ENCODE results near the gene ORM2.

The ORM2 gene

GRCh38 chr9:114375386-114376175 lies 45.9 kb downstream of the ORM2 start:
- no peak for DNase-seq
- Histone ChIP-seq H2BK120ac (ENCODE audit: low read depth, low read length) (no peak overlapping the region), H3K23ac (ENCODE audit: low read length in 2 of 2) (no peak overlapping the region), H4K8ac (ENCODE audit: low read length) (no peak overlapping the region), H2BK15ac (ENCODE audit: low read depth, poor library complexity, severe bottlenecking) (no peak overlapping the region), H3K4me3 (ENCODE audit: insufficient read depth in 1 of 2, low read depth in 1 of 2, low read length in 2 of 2) (no peak overlapping the region), H3K4ac (ENCODE audit: low read depth in 1 of 2, low read length in 2 of 2) (no peak overlapping the region), H4K91ac (ENCODE audit: low read length) (no peak overlapping the region), H2BK12ac (ENCODE audit: low read length in 2 of 2) (no peak overlapping the region), H3K27me3 (ENCODE audit: control insufficient read depth in 1 of 2, insufficient read depth in 1 of 2, low read length in 2 of 2) (no peaks in the 10 kb centered on the region), H2AK5ac (ENCODE audit: low read length, severe bottlenecking) (no peak overlapping the region), H2AFZ (ENCODE audit: low read depth, low read length) (no peak overlapping the region), H3K79me1 (replicated peaks; ENCODE audit: low read length, poor library complexity, severe bottlenecking) (peaks cover 32% of the 10 kb centered on the region), H3K18ac (ENCODE audit: low read depth in 1 of 2, low read length in 2 of 2) (no peak overlapping the region), H3K4me2 (ENCODE audit: low read length, poor library complexity, severe bottlenecking) (no peak overlapping the region), H3K14ac (ENCODE audit: low read length in 2 of 2) (no peak overlapping the region), H3K9me3 (ENCODE audit: control insufficient read depth, low read length) (no peaks in the 10 kb centered on the region), H3K27ac (ENCODE audit: low read length, poor library complexity, severe bottlenecking) (no peak overlapping the region), H3K9ac (ENCODE audit: low read length) (no peak overlapping the region), H3K36me3 (ENCODE audit: control insufficient read depth in 1 of 2, insufficient read depth in 2 of 2, low read depth in 1 of 2, low read length in 2 of 2) (peaks cover 71 to 73% of the 10 kb centered on the region in 2 experiments), H2BK5ac (ENCODE audit: low read depth, low read length, poor library complexity, severe bottlenecking) (no peak overlapping the region), H3K4me1 (ENCODE audit: control insufficient read depth, insufficient read depth, low read depth, low read length) (peaks cover 18% of the 10 kb centered on the region)
- 95% methylated on average over 6 of the region's 9 CpGs for WGBS

DNA sequence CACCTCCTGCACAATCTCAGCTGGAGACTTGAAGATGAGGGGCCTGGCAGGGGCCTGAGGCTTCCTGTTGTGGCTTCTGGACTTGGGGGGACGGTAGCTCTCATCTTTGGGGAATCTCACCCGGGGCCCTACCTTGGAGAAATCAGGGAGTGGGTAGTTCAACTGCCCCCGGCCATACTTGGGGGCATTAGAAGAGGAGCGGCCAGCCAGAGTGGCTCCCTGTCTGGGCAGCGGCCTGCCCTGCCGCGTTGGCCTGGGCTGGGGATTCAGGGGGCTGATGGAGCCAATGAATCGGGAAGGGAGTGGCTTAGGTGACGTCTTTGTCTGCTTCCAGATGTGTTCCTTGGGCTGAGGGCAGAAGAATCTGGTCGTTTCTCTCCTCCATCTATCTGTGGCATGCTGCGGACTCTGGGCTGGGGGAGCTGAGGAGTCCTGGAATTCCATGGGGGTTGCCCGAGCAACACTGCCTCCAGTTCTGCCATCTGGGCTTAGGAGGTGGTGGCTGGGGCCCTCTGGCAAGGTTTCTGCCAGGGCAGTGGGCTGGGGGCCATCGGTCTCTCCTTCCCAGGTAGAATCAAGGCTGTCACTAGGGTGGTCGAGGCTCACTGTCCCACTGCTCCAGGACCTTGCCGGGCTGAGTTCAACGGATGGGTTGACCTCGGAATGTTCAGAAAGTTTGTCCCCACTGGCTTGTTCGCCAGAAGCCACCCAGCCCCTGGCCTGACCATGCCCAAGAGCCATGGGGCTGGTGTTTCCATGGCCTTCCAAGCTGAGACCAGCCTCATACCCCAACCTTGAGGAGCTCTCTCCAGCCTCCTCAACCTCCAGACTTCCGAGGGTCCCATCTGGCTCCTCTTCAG lies 47.1 kb downstream of the ORM2 start:
- Histone ChIP-seq H3K18ac (ENCODE audit: low read depth in 1 of 2, low read length in 2 of 2) (no peak overlapping the region), H3K79me1 (replicated peaks; ENCODE audit: low read length, poor library complexity, severe bottlenecking) (peaks cover 36% of the 10 kb centered on the region), H2AK5ac (ENCODE audit: low read length, severe bottlenecking) (no peak overlapping the region), H2BK120ac (ENCODE audit: low read depth, low read length) (no peak overlapping the region), H4K91ac (ENCODE audit: low read length) (no peak overlapping the region), H3K4me1 (ENCODE audit: control insufficient read depth, insufficient read depth, low read depth, low read length) (peaks cover 13% of the 10 kb centered on the region), H3K4me2 (ENCODE audit: low read length, poor library complexity, severe bottlenecking) (no peak overlapping the region), H4K8ac (ENCODE audit: low read length) (no peak overlapping the region), H2BK15ac (ENCODE audit: low read depth, poor library complexity, severe bottlenecking) (no peak overlapping the region), H3K23ac (ENCODE audit: low read length in 2 of 2) (no peak overlapping the region), H2BK5ac (ENCODE audit: low read depth, low read length, poor library complexity, severe bottlenecking) (no peak overlapping the region), H3K14ac (ENCODE audit: low read length in 2 of 2) (no peak overlapping the region), H3K27me3 (ENCODE audit: control insufficient read depth in 1 of 2, insufficient read depth in 1 of 2, low read length in 2 of 2) (no peaks in the 10 kb centered on the region), H3K4me3 (ENCODE audit: insufficient read depth in 1 of 2, low read depth in 1 of 2, low read length in 2 of 2) (no peak overlapping the region), H2AFZ (ENCODE audit: low read depth, low read length) (no peak overlapping the region), H3K9me3 (ENCODE audit: control insufficient read depth, low read length) (no peaks in the 10 kb centered on the region), H3K36me3 (ENCODE audit: control insufficient read depth in 1 of 2, insufficient read depth in 2 of 2, low read depth in 1 of 2, low read length in 2 of 2) (peaks cover 69 to 70% of the 10 kb centered on the region in 2 experiments), H2BK12ac (ENCODE audit: low read length in 2 of 2) (no peak overlapping the region), H3K27ac (ENCODE audit: low read length, poor library complexity, severe bottlenecking) (no peak overlapping the region), H3K9ac (ENCODE audit: low read length) (no peak overlapping the region), H3K4ac (ENCODE audit: low read depth in 1 of 2, low read length in 2 of 2) (no peak overlapping the region)
- no peak for DNase-seq
- WGBS: 97% methylated on average over 19 of the region's 19 CpGs

- Histone ChIP-seq H2BK15ac (ENCODE audit: low read depth, poor library complexity, severe bottlenecking) (no peak overlapping the region), H4K91ac (ENCODE audit: low read length) (no peak overlapping the region), H3K9me3 (ENCODE audit: control insufficient read depth, low read length) (no peaks in the 10 kb centered on the region), H3K4me2 (ENCODE audit: low read length, poor library complexity, severe bottlenecking) (no peak overlapping the region), H2BK12ac (ENCODE audit: low read length in 2 of 2) (no peak overlapping the region), H3K23ac (ENCODE audit: low read length in 2 of 2) (no peak overlapping the region), H3K79me1 (replicated peaks; ENCODE audit: low read length, poor library complexity, severe bottlenecking) (peaks cover 40% of the 10 kb centered on the region), H3K9ac (ENCODE audit: low read length) (no peak overlapping the region), H3K4me3 (ENCODE audit: insufficient read depth in 1 of 2, low read depth in 1 of 2, low read length in 2 of 2) (no peak overlapping the region), H3K4me1 (ENCODE audit: control insufficient read depth, insufficient read depth, low read depth, low read length) (peaks cover 4% of the 10 kb centered on the region), H4K8ac (ENCODE audit: low read length) (no peak overlapping the region), H3K27me3 (ENCODE audit: control insufficient read depth in 1 of 2, insufficient read depth in 1 of 2, low read length in 2 of 2) (no peaks in the 10 kb centered on the region), H3K36me3 (ENCODE audit: control insufficient read depth in 1 of 2, insufficient read depth in 2 of 2, low read depth in 1 of 2, low read length in 2 of 2) (peaks cover 58 to 67% of the 10 kb centered on the region in 2 experiments), H2BK120ac (ENCODE audit: low read depth, low read length) (no peak overlapping the region), H2AFZ (ENCODE audit: low read depth, low read length) (no peak overlapping the region), H3K14ac (ENCODE audit: low read length in 2 of 2) (no peak overlapping the region), H2AK5ac (ENCODE audit: low read length, severe bottlenecking) (no peak overlapping the region), H2BK5ac (ENCODE audit: low read depth, low read length, poor library complexity, severe bottlenecking) (no peak overlapping the region), H3K18ac (ENCODE audit: low read depth in 1 of 2, low read length in 2 of 2) (no peak overlapping the region), H3K4ac (ENCODE audit: low read depth in 1 of 2, low read length in 2 of 2) (no peak overlapping the region), H3K27ac (ENCODE audit: low read length, poor library complexity, severe bottlenecking) (no peak overlapping the region)
- DNase-seq: no peak
- WGBS: 96% methylated on average over 8 of the region's 8 CpGs
Measured at GRCh38 chr9:114378016-114378415, 48.3 kb downstream of the ORM2 start.

GRCh38 chr9:114378883-114379282 lies 49.2 kb downstream of the ORM2 start:
- Histone ChIP-seq H2BK5ac (ENCODE audit: low read depth, low read length, poor library complexity, severe bottlenecking) (no peak overlapping the region), H3K36me3 (ENCODE audit: control insufficient read depth in 1 of 2, insufficient read depth in 2 of 2, low read depth in 1 of 2, low read length in 2 of 2) (peaks cover 50 to 60% of the 10 kb centered on the region in 2 experiments), H3K9me3 (ENCODE audit: control insufficient read depth, low read length) (no peaks in the 10 kb centered on the region), H2BK120ac (ENCODE audit: low read depth, low read length) (no peak overlapping the region), H3K4me2 (ENCODE audit: low read length, poor library complexity, severe bottlenecking) (no peak overlapping the region), H4K91ac (ENCODE audit: low read length) (no peak overlapping the region), H3K4ac (ENCODE audit: low read depth in 1 of 2, low read length in 2 of 2) (no peak overlapping the region), H2BK12ac (ENCODE audit: low read length in 2 of 2) (no peak overlapping the region), H3K18ac (ENCODE audit: low read depth in 1 of 2, low read length in 2 of 2) (no peak overlapping the region), H2BK15ac (ENCODE audit: low read depth, poor library complexity, severe bottlenecking) (no peak overlapping the region), H3K23ac (ENCODE audit: low read length in 2 of 2) (no peak overlapping the region), H3K79me1 (replicated peaks; ENCODE audit: low read length, poor library complexity, severe bottlenecking) (peaks cover 36% of the 10 kb centered on the region), H2AFZ (ENCODE audit: low read depth, low read length) (no peak overlapping the region), H4K8ac (ENCODE audit: low read length) (no peak overlapping the region), H3K4me3 (ENCODE audit: insufficient read depth in 1 of 2, low read depth in 1 of 2, low read length in 2 of 2) (no peak overlapping the region), H3K27me3 (ENCODE audit: control insufficient read depth in 1 of 2, insufficient read depth in 1 of 2, low read length in 2 of 2) (no peaks in the 10 kb centered on the region), H3K4me1 (ENCODE audit: control insufficient read depth, insufficient read depth, low read depth, low read length) (peaks cover 10% of the 10 kb centered on the region), H3K9ac (ENCODE audit: low read length) (no peak overlapping the region), H3K14ac (ENCODE audit: low read length in 2 of 2) (no peak overlapping the region), H3K27ac (ENCODE audit: low read length, poor library complexity, severe bottlenecking) (no peak overlapping the region), H2AK5ac (ENCODE audit: low read length, severe bottlenecking) (no peak overlapping the region)
- no peak for DNase-seq
- WGBS: 99% methylated on average over 5 of the region's 5 CpGs
